ENCODE results near the gene PSKH1. TPM values are rescaled to one million over a fixed set of nuclear protein-coding genes. Genes with fewer than 3 reads are reported as not detected.

Gene PSKH1
- total RNA-seq, 2 donors from 2014 or later: 24.1 to 36.0 TPM

- H3K27ac ChIP-seq: no peak overlapping the region
- no peaks in the 10 kb centered on the region for H3K9me3 ChIP-seq
- no peaks in the 10 kb centered on the region for H3K27me3 ChIP-seq (replicated peaks; ENCODE audit: insufficient read depth)
- DNase-seq (ENCODE audit: low spot score) (no peak), ATAC-seq (ENCODE audit: insufficient number of reproducible peaks, low FRiP score, low read depth) (no peak)
- TF ChIP-seq CTCF (IDR thresholded peaks at IDR 0.05): no peak
- H3K4me3 ChIP-seq: no peak overlapping the region
- H3K4me1 ChIP-seq (ENCODE audit: control insufficient read depth in 1 of 2, low read depth in 2 of 2): peaks cover 4 to 17% of the 10 kb centered on the region in 2 donors
- peaks cover 15% of the 10 kb centered on the region for H3K36me3 ChIP-seq
These were observed 6.7 kb upstream of the PSKH1 start for GRCh38 chr16:67886387-67886786.

GRCh38 chr16:67888331-67888730 is 4.7 kb upstream of the PSKH1 start:
- no peak for TF ChIP-seq CTCF (IDR thresholded peaks at IDR 0.05)
- Histone ChIP-seq H3K36me3 (no peaks in the 10 kb centered on the region), H3K4me3 (no peak overlapping the region), H3K27me3 (replicated peaks; ENCODE audit: insufficient read depth) (no peaks in the 10 kb centered on the region), H3K9me3 (no peaks in the 10 kb centered on the region), H3K4me1 (ENCODE audit: control insufficient read depth in 1 of 2, low read depth in 2 of 2) (peaks cover 9 to 23% of the 10 kb centered on the region in 2 donors), H3K27ac (no peak overlapping the region)
- no peak for ATAC-seq (ENCODE audit: insufficient number of reproducible peaks, low FRiP score, low read depth)
- DNase-seq (ENCODE audit: low spot score): no peak

- no peak for DNase-seq (ENCODE audit: low spot score)
- Histone ChIP-seq H3K4me3 (peak overlapping the region; percentile 78), H3K9me3 (no peaks in the 10 kb centered on the region), H3K27me3 (replicated peaks; ENCODE audit: insufficient read depth) (no peaks in the 10 kb centered on the region), H3K36me3 (no peaks in the 10 kb centered on the region), H3K27ac (peak overlapping the region in 1 of 2 donors; percentile 87), H3K4me1 (ENCODE audit: control insufficient read depth in 1 of 2, low read depth in 2 of 2) (peaks cover 17 to 41% of the 10 kb centered on the region in 2 donors)
- no peak for ATAC-seq (ENCODE audit: insufficient number of reproducible peaks, low FRiP score, low read depth)
- no peak for TF ChIP-seq CTCF (IDR thresholded peaks at IDR 0.05)
These were observed 679 bp upstream of the PSKH1 start for GRCh38 chr16:67892375-67892774.

- Histone ChIP-seq H3K4me1 (ENCODE audit: control insufficient read depth in 1 of 2, low read depth in 2 of 2) (peaks cover 24 to 49% of the 10 kb centered on the region in 2 donors), H3K36me3 (no peaks in the 10 kb centered on the region), H3K4me3 (peak overlapping the region; percentile 78), H3K27me3 (replicated peaks; ENCODE audit: insufficient read depth) (no peaks in the 10 kb centered on the region), H3K27ac (peak overlapping the region; percentile 87 to 91), H3K9me3 (no peaks in the 10 kb centered on the region)
- no peak for TF ChIP-seq CTCF (IDR thresholded peaks at IDR 0.05)
- no peak for ATAC-seq (ENCODE audit: insufficient number of reproducible peaks, low FRiP score, low read depth)
- DNase-seq (ENCODE audit: low spot score): no peak
These were observed 817 bp downstream of the PSKH1 start for GRCh38 chr16:67893743-67894399.

GRCh38 chr16:67897231-67897630 is 4.2 kb downstream of the PSKH1 start:
- H3K4me1 ChIP-seq (ENCODE audit: control insufficient read depth in 1 of 2, low read depth in 2 of 2): peaks cover 24 to 46% of the 10 kb centered on the region in 2 donors
- no peak for TF ChIP-seq CTCF (IDR thresholded peaks at IDR 0.05)
- H3K27ac ChIP-seq: peak overlapping the region; percentile 73 to 87
- H3K27me3 ChIP-seq (replicated peaks; ENCODE audit: insufficient read depth): no peaks in the 10 kb centered on the region
- peak; percentile 78 for DNase-seq (ENCODE audit: low spot score)
- H3K4me3 ChIP-seq: peak overlapping the region; percentile 46
- peak; percentile 87 for ATAC-seq (ENCODE audit: insufficient number of reproducible peaks, low FRiP score, low read depth)
- H3K9me3 ChIP-seq: no peaks in the 10 kb centered on the region
- no peaks in the 10 kb centered on the region for H3K36me3 ChIP-seq

All from thoracic aorta (tissue), 2 donors.